ENCODE results near the gene TNFAIP3. TPM values are rescaled to one million over a fixed set of nuclear protein-coding genes. Genes with fewer than 3 reads are reported as not detected.

TNFAIP3 gene
- total RNA-seq, 1 donor = 19.9 TPM

GRCh38 chr6:137853569-137854213 lies 13.4 kb upstream of the TNFAIP3 start:
- peak; percentile 83 for DNase-seq (ENCODE audit: low read depth)
- no peak for TF ChIP-seq CTCF (IDR thresholded peaks at IDR 0.05; ENCODE audit: insufficient read depth, low read length)
- no peak overlapping the region for H3K4me3 ChIP-seq (ENCODE audit: low read depth, low read length)

- DNase-seq (ENCODE audit: low read depth) = no peak
- no peak for TF ChIP-seq CTCF (IDR thresholded peaks at IDR 0.05; ENCODE audit: insufficient read depth, low read length)
- no peak overlapping the region for H3K4me3 ChIP-seq (ENCODE audit: low read depth, low read length)
Observed at GRCh38 chr6:137856138-137856898, 10.7 kb upstream of the TNFAIP3 start.

GRCh38 chr6:137859025-137859424 lies 8.0 kb upstream of the TNFAIP3 start:
- H3K4me3 ChIP-seq (ENCODE audit: low read depth, low read length) = no peak overlapping the region
- no peak for DNase-seq (ENCODE audit: low read depth)
- TF ChIP-seq CTCF (IDR thresholded peaks at IDR 0.05; ENCODE audit: insufficient read depth, low read length) = no peak

- H3K4me3 ChIP-seq (ENCODE audit: low read depth, low read length) = no peak overlapping the region
- no peak for DNase-seq (ENCODE audit: low read depth)
- no peak for TF ChIP-seq CTCF (IDR thresholded peaks at IDR 0.05; ENCODE audit: insufficient read depth, low read length)
Observed at GRCh38 chr6:137860394-137861005, 6.6 kb upstream of the TNFAIP3 start.

- DNase-seq (ENCODE audit: low read depth) = no peak
- H3K4me3 ChIP-seq (ENCODE audit: low read depth, low read length) = no peak overlapping the region
- no peak for TF ChIP-seq CTCF (IDR thresholded peaks at IDR 0.05; ENCODE audit: insufficient read depth, low read length)
Observed at GRCh38 chr6:137861550-137862337, 5.3 kb upstream of the TNFAIP3 start.

GRCh38 chr6:137862419-137863090 lies 4.5 kb upstream of the TNFAIP3 start:
- TF ChIP-seq CTCF (IDR thresholded peaks at IDR 0.05; ENCODE audit: insufficient read depth, low read length) = no peak
- no peak for DNase-seq (ENCODE audit: low read depth)
- no peak overlapping the region for H3K4me3 ChIP-seq (ENCODE audit: low read depth, low read length)
